Keratinocyte (primary cell): ENCODE results near the gene KLLN. TPM values are rescaled to one million over a fixed set of nuclear protein-coding genes. Genes with fewer than 3 reads are reported as not detected.

ENCODE experiments used
- DNase-seq: peaks from one replicate; pipeline ENCODE4 v3.0.0-alpha.2; 2011; ENCODE audit warnings: low read depth, missing footprints, low spot score
- FAIRE-seq: peaks from 2 replicates; lab custom pipeline; 2011; peaks lifted over from hg19 to GRCh38; lab: Jason Lieb, UNC
- H2AFZ ChIP-seq: 2 replicates; pipeline ENCODE4 v1.6.0; 2012; ENCODE audit warnings: low read length, control low read depth, inconsistent platforms; ENCODE audit not compliant: control insufficient read depth
- H3K27ac ChIP-seq: 2 replicates; pipeline ENCODE4 v1.5.1; 2011; ENCODE audit warnings: low read length; ENCODE audit not compliant: control insufficient read depth, insufficient read depth
- H3K27me3 ChIP-seq: 3 replicates; pipeline ENCODE4 v1.6.0; 2011; ENCODE audit warnings: low read length; ENCODE audit not compliant: control insufficient read depth, insufficient read depth; ENCODE audit errors: extremely low read depth
- H3K36me3 ChIP-seq, 2 experiments: 2 replicates in 1 of 2; 3 replicates in 1 of 2; pipeline ENCODE4 v1.5.1; 2011; ENCODE audit warnings: low read length in 2 of 2, mild to moderate bottlenecking in 1 of 2; ENCODE audit not compliant: control insufficient read depth in 2 of 2, insufficient read depth in 2 of 2; ENCODE audit errors: extremely low read depth in 1 of 2
- H3K4me1 ChIP-seq: 3 replicates; pipeline ENCODE4 v1.5.1; 2011; ENCODE audit warnings: low read length; ENCODE audit not compliant: control insufficient read depth, insufficient read depth; ENCODE audit errors: extremely low read depth
- H3K4me2 ChIP-seq: 3 replicates; pipeline ENCODE4 v1.6.0; 2011; ENCODE audit warnings: low read depth, low read length; ENCODE audit not compliant: control insufficient read depth, insufficient read depth; ENCODE audit errors: extremely low read depth
- H3K4me3 ChIP-seq, 3 experiments: fragments of 200-600 bp in 1 of 3; sonication (generic) in 1 of 3; 2 replicates in 2 of 3; 3 replicates in 1 of 3; pipeline ENCODE4 v1.5.1; 2011 to 2016; ENCODE audit warnings: low read length in 3 of 3, mild to moderate bottlenecking in 3 of 3, control low read depth in 2 of 3, inconsistent platforms in 1 of 3, low read depth in 1 of 3, mixed read lengths in 1 of 3, mixed run types in 1 of 3, moderate library complexity in 1 of 3; ENCODE audit not compliant: control insufficient read depth in 2 of 3, insufficient read depth in 2 of 3; ENCODE audit errors: extremely low read depth in 1 of 3
- H3K79me2 ChIP-seq: 2 replicates; pipeline ENCODE4 v1.6.0; 2012; ENCODE audit warnings: low read length; ENCODE audit not compliant: control insufficient read depth, insufficient read depth
- H3K9ac ChIP-seq: 3 replicates; pipeline ENCODE4 v1.6.0; 2011; ENCODE audit warnings: low read length; ENCODE audit not compliant: control insufficient read depth, insufficient read depth; ENCODE audit errors: extremely low read depth
- H3K9me1 ChIP-seq: 3 replicates; pipeline ENCODE4 v1.6.0; 2011; ENCODE audit warnings: low read length; ENCODE audit not compliant: control insufficient read depth, insufficient read depth; ENCODE audit errors: extremely low read depth
- H3K9me3 ChIP-seq: 2 replicates; pipeline ENCODE4 v1.5.1; 2012; ENCODE audit warnings: low read depth, low read length; ENCODE audit not compliant: control insufficient read depth
- H4K20me1 ChIP-seq: 3 replicates; pipeline ENCODE4 v1.6.0; 2011; ENCODE audit warnings: low read length; ENCODE audit not compliant: control insufficient read depth, insufficient read depth; ENCODE audit errors: extremely low read depth
- CTCF ChIP-seq, 3 experiments: IDR thresholded peaks in 1 of 3; conservative IDR thresholded peaks in 1 of 3; optimal IDR thresholded peaks in 1 of 3; 2 replicates in 2 of 3; 3 replicates in 1 of 3; pipeline versions ENCODE3 to v1.5.1; 2011; ENCODE audit warnings: low read length in 3 of 3, mild to moderate bottlenecking in 3 of 3, moderate library complexity in 2 of 3, control low read depth in 1 of 3, inconsistent platforms in 1 of 3; ENCODE audit not compliant: insufficient read depth in 2 of 3; ENCODE audit errors: extremely low read depth in 1 of 3
- EZH2 ChIP-seq: IDR thresholded peaks from one replicate; pipeline ENCODE4 v1.6.1; 2012; ENCODE audit warnings: inconsistent platforms, mild to moderate bottlenecking, low read length, moderate library complexity
- dilution Hi-C: fragments of 300-500 bp; cut with MboI; formaldehyde crosslinking; loops from one replicate; pipeline ENCODE4 v1.7.0; 2020; ENCODE audit warnings: low sequenced_read_pairs; ENCODE audit not compliant: extremely low pct_ligation_motif_present
- polyA plus RNA-seq, 5 experiments: library from polyadenylated mRNA; depleted of rRNA in 3 of 5; stranded (reverse) in 3 of 5; stranded (forward) in 1 of 5; unstranded in 1 of 5; fragments of >200 nt; gene quantifications; 1 replicate in 1 of 5; 2 replicates in 3 of 5; 3 replicates in 1 of 5; pipeline versions ENCODE4 v1.2.1 to v1.2.3, GENCODE V29; 2011 to 2012; ENCODE audit warnings: missing spikeins in 2 of 5, low read depth in 1 of 5, low replicate concordance in 1 of 5

The KLLN gene
- polyA plus RNA-seq, 1 donor (not counting 4 experiments of a cell fraction or from before 2014, with no cell fraction given): 0.16 TPM

- peak overlapping the region; percentile 94 for H3K27ac ChIP-seq
- no peaks in the 10 kb centered on the region for H3K9me3 ChIP-seq
- H3K4me1 ChIP-seq: peaks cover 23% of the 10 kb centered on the region
- H3K36me3 ChIP-seq: no peaks in the 10 kb centered on the region
- peaks cover 3% of the 10 kb centered on the region for H3K9me1 ChIP-seq
- H3K79me2 ChIP-seq: peaks cover 43% of the 10 kb centered on the region
- no peak for TF ChIP-seq EZH2
- TF ChIP-seq CTCF (optimal IDR thresholded peaks at IDR 0.05 in 1 of 3, IDR thresholded peaks at IDR 0.05 in 1 of 3, conservative IDR thresholded peaks at IDR 0.05 in 1 of 3; ENCODE audit: extremely low read depth in 1 of 3, insufficient read depth in 2 of 3, low read length in 3 of 3): peak in 2 of 3 experiments; percentile 7 to 34
- dilution Hi-C loops: no loop called here
- no peaks in the 10 kb centered on the region for H4K20me1 ChIP-seq
- peak overlapping the region; percentile 99 for H3K4me2 ChIP-seq
- H2AFZ ChIP-seq: peak overlapping the region; percentile 99
- peak overlapping the region; percentile 75 to 98 (median 98) for H3K4me3 ChIP-seq
- no peak for DNase-seq
- peak overlapping the region; percentile 98 for H3K9ac ChIP-seq
- peak; percentile 77 for FAIRE-seq
- no peaks in the 10 kb centered on the region for H3K27me3 ChIP-seq
Observed at GRCh38 chr10:87818505-87819288, 44.6 kb downstream of the KLLN start.

GRCh38 chr10:87817609-87818504, 45.5 kb downstream of the KLLN start, which contains the start of gene ATAD1:
Gene ATAD1 (minus strand): TSS chr10:87818226. CDS start chr10:87814599, 3,627 bp downstream.
- dilution Hi-C loops: no loop called here
- no peaks in the 10 kb centered on the region for H3K27me3 ChIP-seq
- peaks cover 3% of the 10 kb centered on the region for H3K9me1 ChIP-seq
- peak within 1 kb of the TSS; percentile 75 to 98 (median 98) for H3K4me3 ChIP-seq
- peaks cover 23% of the 10 kb centered on the region for H3K4me1 ChIP-seq
- no peaks in the 10 kb centered on the region for H3K9me3 ChIP-seq
- peak within 1 kb of the TSS; percentile 94 for H3K27ac ChIP-seq
- H3K79me2 ChIP-seq: peaks cover 50% of the 10 kb centered on the region
- no peaks in the 10 kb centered on the region for H3K36me3 ChIP-seq
- FAIRE-seq (peak; percentile 65), DNase-seq (peak; percentile 60)
- TF ChIP-seq EZH2 (no peak), CTCF (optimal IDR thresholded peaks at IDR 0.05 in 1 of 3, IDR thresholded peaks at IDR 0.05 in 1 of 3, conservative IDR thresholded peaks at IDR 0.05 in 1 of 3; ENCODE audit: extremely low read depth in 1 of 3, insufficient read depth in 2 of 3, low read length in 3 of 3) (peak; percentile 9 to 43 (median 14))
- peak within 1 kb of the TSS; percentile 99 for H2AFZ ChIP-seq
- peak within 1 kb of the TSS; percentile 98 for H3K9ac ChIP-seq
- H3K4me2 ChIP-seq: peak within 1 kb of the TSS; percentile 99
- no peaks in the 10 kb centered on the region for H4K20me1 ChIP-seq
